Fibroblast of mammary gland (primary cell): ENCODE results near the gene ENO2.
"Not testable (repeated sequence)": the region's sequence is repeated elsewhere in the genome, so short reads cannot be mapped to it uniquely, and the experiment has no call there.

ENCODE experiments used
- DNase-seq: peaks from one replicate; pipeline ENCODE4 v3.0.0-alpha.2; 2010; ENCODE audit warnings: low read depth
- H3K4me3 ChIP-seq: 2 replicates; pipeline ENCODE4 v1.5.1; 2011; ENCODE audit warnings: low read depth, mild to moderate bottlenecking, low read length, moderate library complexity; ENCODE audit not compliant: control insufficient read depth
- CTCF ChIP-seq: conservative IDR thresholded peaks from 2 replicates; pipeline ENCODE4 v1.5.1; 2011; ENCODE audit warnings: low read depth, low read length, inconsistent platforms; ENCODE audit not compliant: control insufficient read depth, insufficient read depth

Gene ENO2

GRCh38 chr12:6869049-6870021, 45.0 kb upstream of the ENO2 start:
- peak overlapping the region; percentile 86 for H3K4me3 ChIP-seq
- peak; percentile 76 for DNase-seq
- peak; percentile 88 for TF ChIP-seq CTCF

GRCh38 chr12:6870304-6870703, 44.1 kb upstream of the ENO2 start:
- not testable (repeated sequence) for H3K4me3 ChIP-seq
- DNase-seq, result peak; percentile 33

GRCh38 chr12:6871052-6871957, 43.1 kb upstream of the ENO2 start:
- peak overlapping the region; percentile 82 for H3K4me3 ChIP-seq
- no peak for DNase-seq
- TF ChIP-seq CTCF, result no peak

- TF ChIP-seq CTCF, result peak; percentile 85
- peak overlapping the region; percentile 82 for H3K4me3 ChIP-seq
- peak; percentile 62 for DNase-seq
Measured at GRCh38 chr12:6872073-6873048, 42.0 kb upstream of the ENO2 start.

GRCh38 chr12:6873094-6874014, 41.0 kb upstream of the ENO2 start, which contains the start of gene SPSB2:
TSS of gene SPSB2 (minus strand) at chr12:6873303. CDS start at chr12:6872901, 402 bp downstream.
- TF ChIP-seq CTCF, result no peak
- DNase-seq, result peak; percentile 92
- H3K4me3 ChIP-seq, result peak within 1 kb of the TSS; percentile 82

- DNase-seq, result not testable (repeated sequence)
- peak overlapping the region; percentile 82 for H3K4me3 ChIP-seq
Measured at GRCh38 chr12:6874015-6874368, 40.4 kb upstream of the ENO2 start.

- DNase-seq, H3K4me3 ChIP-seq: not testable (repeated sequence)
Measured at GRCh38 chr12:6879824-6880223, 34.6 kb upstream of the ENO2 start.
